Activated CD4-positive, alpha-beta T cell treated with anti-CD3 and anti-CD28 coated beads, Interleukin-2, amount 10 ng/mL, durations not matched to agents 7 days and 5 days (primary cell): ENCODE data around the gene WBP1L. TPM values are rescaled to one million over a fixed set of nuclear protein-coding genes. Genes with fewer than 3 reads are reported as not detected.
"Not testable (repeated sequence)": the region's sequence is repeated elsewhere in the genome, so short reads cannot be mapped to it uniquely, and the experiment has no call there.

ENCODE experiments used
- CTCF ChIA-PET: fragments of 350-600 bp; sonication (Branson Sonifier 250); formaldehyde crosslinking; loops from one replicate; lab custom pipeline; 2021; ENCODE audit warnings: antibody characterized with exemption; lab: Charles Lee
- POLR2A ChIA-PET: fragments of 350-600 bp; sonication (Branson Sonifier 250); formaldehyde crosslinking; loops from one replicate; lab custom pipeline; 2021; ENCODE audit warnings: antibody characterized with exemption; lab: Charles Lee
- DNase-seq: peaks from one replicate; pipeline ENCODE4 v3.0.0-alpha.2; 2020
- H3K27ac Mint-ChIP-seq: one replicate; pipeline ENCODE4 v1.8.0; 2021; ENCODE audit warnings: mild to moderate bottlenecking, moderate library complexity, mixed read lengths
- H3K27me3 Mint-ChIP-seq: one replicate; pipeline ENCODE4 v1.8.0; 2021; ENCODE audit warnings: mixed read lengths
- H3K36me3 Mint-ChIP-seq: one replicate; pipeline ENCODE4 v1.8.0; 2021; ENCODE audit warnings: low read depth, mixed read lengths
- H3K4me1 Mint-ChIP-seq: one replicate; pipeline ENCODE4 v1.8.0; 2021; ENCODE audit warnings: mixed read lengths
- H3K4me3 Mint-ChIP-seq: one replicate; pipeline ENCODE4 v1.8.0; 2021; ENCODE audit warnings: mild to moderate bottlenecking, moderate library complexity, mixed read lengths
- H3K9me3 Mint-ChIP-seq: one replicate; pipeline ENCODE4 v1.8.0; 2021; ENCODE audit warnings: mixed read lengths
- total RNA-seq, 2 experiments: library from RNA; stranded (reverse); gene quantifications; one replicate each; pipeline ENCODE4 v1.2.3, GENCODE V29; 2021

WBP1L gene
- total RNA-seq, 2 experiments from 2014 or later = 30.2 to 31.4 TPM

GRCh38 chr10:102713539-102713813, 30.3 kb upstream of the WBP1L start:
- peaks cover 10% of the 10 kb centered on the region for H3K36me3 Mint-ChIP-seq
- DNase-seq = no peak
- H3K4me3 Mint-ChIP-seq = peak overlapping the region; percentile 81
- H3K9me3 Mint-ChIP-seq = no peaks in the 10 kb centered on the region
- H3K27ac Mint-ChIP-seq = peak overlapping the region; percentile 82
- CTCF ChIA-PET = interaction anchor here (0.6 to 2.6 kb wide), 19 partner anchors 8 to 210 kb away, joined by 3 to 14 read pairs (median 5); partner anchors contain the start of genes CNNM2, SUFU and WBP1L
- peaks cover 54% of the 10 kb centered on the region for H3K4me1 Mint-ChIP-seq
- POLR2A ChIA-PET = interaction anchor here (0.5 to 0.8 kb wide), 4 partner anchors 22 to 196 kb away, joined by 3 to 4 read pairs (median 4); partner anchors contain the start of gene WBP1L
- no peaks in the 10 kb centered on the region for H3K27me3 Mint-ChIP-seq

- H3K27ac Mint-ChIP-seq = peak within 1 kb of the TSS; percentile 82
Observed at GRCh38 chr10:102713814-102714620, 29.7 kb upstream of the WBP1L start, which contains the start of gene ARL3. ARL3 (minus strand) TSS chr10:102714397; CDS start chr10:102714275, 122 bp downstream.

DNA sequence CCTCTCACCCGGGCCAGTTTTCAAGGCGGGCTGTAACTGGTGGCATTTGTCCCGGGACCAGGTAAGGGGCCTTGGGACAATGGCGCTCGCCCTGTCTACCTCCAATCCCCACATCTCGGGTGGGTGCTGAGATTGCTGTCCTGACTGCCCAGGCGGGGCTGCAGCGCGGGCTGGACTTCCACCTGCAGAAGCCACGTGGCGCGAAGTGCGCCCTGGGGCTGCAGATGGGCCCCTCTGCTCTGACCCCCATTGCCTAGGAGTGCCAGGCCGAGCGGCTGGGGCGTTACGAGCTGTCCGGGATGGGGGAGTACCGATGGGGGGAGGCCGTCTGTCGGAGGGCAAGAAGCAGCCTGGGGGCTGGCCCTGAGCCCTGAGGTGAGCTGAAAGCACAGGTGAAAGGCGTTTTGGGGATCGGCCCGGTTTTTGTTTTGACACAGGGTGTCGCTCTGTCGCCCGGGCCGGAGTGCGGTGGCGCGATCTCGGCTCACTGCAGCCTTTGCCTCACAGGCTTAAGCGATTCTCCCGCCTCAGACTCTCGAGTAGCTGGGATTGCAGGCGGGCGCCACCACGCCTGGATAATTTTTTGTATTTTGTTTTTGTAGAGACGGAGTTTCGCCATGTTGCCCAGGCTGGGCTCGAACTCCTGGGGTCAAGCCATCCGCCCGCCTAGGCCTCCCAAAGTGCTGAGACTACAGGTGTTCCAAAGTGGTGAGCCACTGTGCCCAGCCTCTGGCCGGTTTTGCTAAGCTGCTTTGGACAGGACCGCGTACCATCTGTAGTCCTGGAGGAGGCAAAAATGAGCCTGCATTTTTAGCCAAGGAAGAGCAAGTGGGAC, 28.9 kb upstream of the WBP1L start, which contains the start of gene SFXN2:
TSS of gene SFXN2 (plus strand) at position 16 of the 835 bp plus-strand sequence. CDS start 12,001 bp downstream, outside the sequence.
- Mint-ChIP-seq H3K27me3 (no peaks in the 10 kb centered on the region), H3K36me3 (peaks cover 12% of the 10 kb centered on the region), H3K4me1 (peaks cover 60% of the 10 kb centered on the region), H3K27ac (peak within 1 kb of the TSS; percentile 82), H3K9me3 (no peaks in the 10 kb centered on the region), H3K4me3 (peak within 1 kb of the TSS; percentile 81)
- ChIA-PET POLR2A (interaction anchor here (0.7 to 0.9 kb wide), 4 partner anchors 41 to 1203 kb away, joined by 3 to 4 read pairs (median 3); no protein-coding TSS in a partner anchor), CTCF (interaction anchor here (0.6 to 2.1 kb wide), 15 partner anchors 10 to 361 kb away, joined by 3 to 14 read pairs (median 5); partner anchors contain the start of gene WBP1L)
- peak; percentile 71 for DNase-seq

More at GRCh38 chr10:102713814-102714620, 29.7 kb upstream of the WBP1L start, which contains the start of gene ARL3:
- Mint-ChIP-seq H3K36me3 (peaks cover 10% of the 10 kb centered on the region), H3K27me3 (no peaks in the 10 kb centered on the region), H3K4me3 (peak within 1 kb of the TSS; percentile 81), H3K4me1 (peaks cover 56% of the 10 kb centered on the region), H3K9me3 (no peaks in the 10 kb centered on the region)
- ChIA-PET POLR2A (interaction anchor here (0.5 to 0.9 kb wide), 8 partner anchors 22 to 1204 kb away, joined by 3 to 4 read pairs (median 3); partner anchors contain the start of gene WBP1L), CTCF (interaction anchor here (0.7 to 2.6 kb wide), 27 partner anchors 9 to 210 kb away, joined by 3 to 14 read pairs (median 4); partner anchors contain the start of genes CNNM2, SUFU and WBP1L)
- DNase-seq = peak; percentile 97

DNA sequence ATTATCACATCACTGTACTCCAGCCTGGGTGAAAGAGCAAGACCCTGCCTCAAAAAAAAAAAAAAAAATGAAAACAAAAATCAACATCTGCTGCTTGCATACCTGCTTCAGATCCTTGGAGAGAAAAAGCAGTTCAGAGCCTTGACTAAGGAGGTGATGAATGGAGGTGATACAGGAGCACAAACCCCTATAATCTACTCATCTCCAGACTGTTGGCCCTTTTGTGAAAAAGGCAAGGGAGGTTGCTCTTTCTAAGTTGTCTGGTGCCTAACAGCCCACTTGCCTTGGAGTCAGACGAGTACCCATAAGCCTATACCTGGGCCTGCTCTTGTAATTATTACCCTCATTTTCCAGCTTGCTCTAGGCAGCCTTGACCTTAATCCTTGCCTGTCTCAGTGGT, 27.9 kb upstream of the WBP1L start:
- Mint-ChIP-seq H3K9me3 (no peaks in the 10 kb centered on the region), H3K4me3 (peak overlapping the region; percentile 81), H3K36me3 (peaks cover 15% of the 10 kb centered on the region), H3K27me3 (no peaks in the 10 kb centered on the region), H3K27ac (peak overlapping the region; percentile 6), H3K4me1 (peaks cover 55% of the 10 kb centered on the region)
- ChIA-PET POLR2A (no interaction called here), CTCF (interaction anchor here (0.6 to 2.1 kb wide), 4 partner anchors 14 to 1742 kb away, joined by 3 to 5 read pairs (median 4); no protein-coding TSS in a partner anchor)
- no peak for DNase-seq

DNA sequence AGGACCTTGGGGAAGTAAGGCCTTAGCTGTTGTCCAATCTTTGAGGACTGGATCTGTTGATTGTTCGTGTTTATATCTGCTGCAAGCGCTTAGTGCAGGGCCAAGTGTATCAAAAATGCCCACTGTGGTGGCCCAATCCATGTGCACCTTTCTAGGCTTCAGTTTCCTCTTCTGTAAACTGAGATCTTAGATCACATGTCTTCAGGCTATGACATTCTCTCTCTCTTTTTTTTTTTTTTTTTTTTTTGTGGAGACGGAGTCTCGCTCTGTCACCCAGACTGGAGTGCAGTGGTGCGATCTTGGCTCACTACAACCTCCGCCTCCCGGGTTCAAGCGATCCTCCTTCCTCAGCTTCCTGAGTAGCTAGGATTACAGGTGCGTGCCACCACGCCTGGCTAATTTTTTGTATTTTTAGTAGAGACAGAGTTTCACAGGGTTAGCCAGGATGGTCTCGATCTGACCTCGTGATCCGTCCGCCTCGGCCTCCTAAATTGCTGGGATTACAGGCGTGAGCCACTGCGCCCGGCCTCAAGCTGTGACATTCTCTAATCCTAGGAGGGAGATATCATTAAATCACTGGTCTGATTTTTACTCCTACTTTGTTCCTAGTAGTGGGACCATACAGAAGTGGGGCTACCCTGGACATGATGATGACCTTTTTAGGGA, 26.7 kb upstream of the WBP1L start:
- peaks cover 17% of the 10 kb centered on the region for H3K36me3 Mint-ChIP-seq
- H3K9me3 Mint-ChIP-seq, CTCF ChIA-PET, H3K4me3 Mint-ChIP-seq, POLR2A ChIA-PET, H3K27ac Mint-ChIP-seq, H3K27me3 Mint-ChIP-seq, DNase-seq: not testable (repeated sequence)
- peaks cover 57% of the 10 kb centered on the region for H3K4me1 Mint-ChIP-seq

GRCh38 chr10:102718220-102718619, 25.5 kb upstream of the WBP1L start:
- Mint-ChIP-seq H3K4me3 (no peak overlapping the region), H3K36me3 (peaks cover 17% of the 10 kb centered on the region), H3K4me1 (peaks cover 48% of the 10 kb centered on the region), H3K27me3 (no peaks in the 10 kb centered on the region), H3K27ac (peak overlapping the region; percentile 3), H3K9me3 (no peaks in the 10 kb centered on the region)
- CTCF ChIA-PET = interaction anchor here (0.5 kb wide), 1 partner anchor 526 kb away, joined by 3 read pairs; no protein-coding TSS in a partner anchor
- DNase-seq = no peak
- POLR2A ChIA-PET = no interaction called here

- no peak overlapping the region for H3K27ac Mint-ChIP-seq
- CTCF ChIA-PET = interaction anchor here (0.6 to 1.4 kb wide), 5 partner anchors 11 to 155 kb away, joined by 3 to 4 read pairs (median 4); partner anchors contain the start of gene WBP1L
- peaks cover 30% of the 10 kb centered on the region for H3K36me3 Mint-ChIP-seq
Observed at GRCh38 chr10:102720337-102720736, 23.4 kb upstream of the WBP1L start.

GRCh38 chr10:102720775-102721301, 22.9 kb upstream of the WBP1L start:
- ChIA-PET POLR2A (interaction anchor here (0.6 kb wide), 1 partner anchor 467 kb away, joined by 5 read pairs; no protein-coding TSS in a partner anchor), CTCF (interaction anchor here (0.6 to 1.4 kb wide), 5 partner anchors 12 to 154 kb away, joined by 3 to 4 read pairs (median 3); no protein-coding TSS in a partner anchor)
- peaks cover 42% of the 10 kb centered on the region for H3K4me1 Mint-ChIP-seq
- no peak for DNase-seq
- H3K9me3 Mint-ChIP-seq = peaks cover 4% of the 10 kb centered on the region
- peaks cover 30% of the 10 kb centered on the region for H3K36me3 Mint-ChIP-seq
- H3K4me3 Mint-ChIP-seq = no peak overlapping the region
- no peaks in the 10 kb centered on the region for H3K27me3 Mint-ChIP-seq
- no peak overlapping the region for H3K27ac Mint-ChIP-seq

More at GRCh38 chr10:102720337-102720736, 23.4 kb upstream of the WBP1L start:
- Mint-ChIP-seq H3K4me3 (no peak overlapping the region), H3K4me1 (peaks cover 46% of the 10 kb centered on the region), H3K9me3 (peaks cover 4% of the 10 kb centered on the region), H3K27me3 (no peaks in the 10 kb centered on the region)
- POLR2A ChIA-PET = interaction anchor here (0.6 kb wide), 1 partner anchor 209 kb away, joined by 4 read pairs; no protein-coding TSS in a partner anchor
- no peak for DNase-seq

- Mint-ChIP-seq H3K27me3 (no peaks in the 10 kb centered on the region), H3K9me3 (peaks cover 4% of the 10 kb centered on the region), H3K27ac (no peak overlapping the region), H3K4me3 (no peak overlapping the region), H3K36me3 (peaks cover 29% of the 10 kb centered on the region), H3K4me1 (peaks cover 33% of the 10 kb centered on the region)
- no peak for DNase-seq
- ChIA-PET CTCF (interaction anchor here (1.3 kb wide), 1 partner anchor 52 kb away, joined by 3 read pairs; no protein-coding TSS in a partner anchor), POLR2A (no interaction called here)
Observed at GRCh38 chr10:102721954-102722353, 21.8 kb upstream of the WBP1L start.

DNA sequence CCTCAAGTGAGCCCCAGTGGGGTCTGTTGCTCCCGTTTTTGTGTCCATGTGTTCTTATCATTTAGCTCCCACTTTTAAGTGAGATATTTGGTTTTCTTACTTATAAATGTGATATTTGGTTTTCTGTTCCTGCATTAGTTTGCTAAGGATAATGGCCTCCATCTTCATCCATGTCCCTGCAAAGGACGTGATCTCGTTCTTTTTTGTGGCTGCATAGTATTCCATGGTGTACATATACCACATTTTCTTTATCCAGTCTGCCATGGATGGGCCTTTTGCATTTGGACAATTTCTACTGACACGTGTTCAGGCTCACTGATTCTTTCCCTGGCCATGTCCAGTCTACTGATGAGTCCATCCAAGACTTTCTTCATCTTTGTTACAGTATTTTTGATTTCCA, 19.8 kb upstream of the WBP1L start:
- no peak overlapping the region for H3K27ac Mint-ChIP-seq
- peaks cover 4% of the 10 kb centered on the region for H3K9me3 Mint-ChIP-seq
- peaks cover 25% of the 10 kb centered on the region for H3K36me3 Mint-ChIP-seq
- ChIA-PET POLR2A (no interaction called here), CTCF (interaction anchor here (3.4 kb wide), 1 partner anchor 18 kb away, joined by 11 read pairs; no protein-coding TSS in a partner anchor)
- DNase-seq = no peak
- no peaks in the 10 kb centered on the region for H3K27me3 Mint-ChIP-seq
- H3K4me1 Mint-ChIP-seq = peaks cover 21% of the 10 kb centered on the region
- H3K4me3 Mint-ChIP-seq = no peak overlapping the region

GRCh38 chr10:102726274-102726673, 17.5 kb upstream of the WBP1L start:
- peaks cover 4% of the 10 kb centered on the region for H3K9me3 Mint-ChIP-seq
- H3K27me3 Mint-ChIP-seq = no peaks in the 10 kb centered on the region
- peaks cover 17% of the 10 kb centered on the region for H3K4me1 Mint-ChIP-seq
- peaks cover 23% of the 10 kb centered on the region for H3K36me3 Mint-ChIP-seq
- H3K4me3 Mint-ChIP-seq = no peak overlapping the region
- ChIA-PET CTCF (interaction anchor here (2.7 to 3.4 kb wide), 2 partner anchors 13 to 16 kb away, joined by 11 to 12 read pairs; partner anchors contain the start of gene ARL3), POLR2A (no interaction called here)
- no peak for DNase-seq
- no peak overlapping the region for H3K27ac Mint-ChIP-seq
